ENCODE data around the gene MB. TPM values are rescaled to one million over a fixed set of nuclear protein-coding genes. Genes with fewer than 3 reads are reported as not detected.

Gene MB
- total and polyA plus RNA-seq, 2 donors = 1.1 to 3.7 TPM

GRCh38 chr22:35587896-35588295, 29.2 kb downstream of the MB start:
- no peaks in the 10 kb centered on the region for H3K4me1 ChIP-seq (ENCODE audit: control insufficient read depth in 2 of 2, insufficient read depth in 2 of 2, low read length in 2 of 2)
- 92% methylated on average over 5 of the region's 5 CpGs for WGBS
- no peak overlapping the region for H3K27ac ChIP-seq (ENCODE audit: low read depth in 1 of 2, low read length in 1 of 2)
- H3K4me3 ChIP-seq (ENCODE audit: low read length in 2 of 2) = no peak overlapping the region
- H3K9me3 ChIP-seq (ENCODE audit: control insufficient read depth in 2 of 2, insufficient read depth in 1 of 2, low read length in 1 of 2) = no peaks in the 10 kb centered on the region
- H3K36me3 ChIP-seq (ENCODE audit: control insufficient read depth in 2 of 2, insufficient read depth in 2 of 2, low read length in 1 of 2) = no peaks in the 10 kb centered on the region
- no peak for DNase-seq (ENCODE audit: low read depth in 6 of 9, low spot score in 9 of 9)
- H3K27me3 ChIP-seq (ENCODE audit: control insufficient read depth in 2 of 2, insufficient read depth in 1 of 2, low read length in 1 of 2) = no peaks in the 10 kb centered on the region

DNA sequence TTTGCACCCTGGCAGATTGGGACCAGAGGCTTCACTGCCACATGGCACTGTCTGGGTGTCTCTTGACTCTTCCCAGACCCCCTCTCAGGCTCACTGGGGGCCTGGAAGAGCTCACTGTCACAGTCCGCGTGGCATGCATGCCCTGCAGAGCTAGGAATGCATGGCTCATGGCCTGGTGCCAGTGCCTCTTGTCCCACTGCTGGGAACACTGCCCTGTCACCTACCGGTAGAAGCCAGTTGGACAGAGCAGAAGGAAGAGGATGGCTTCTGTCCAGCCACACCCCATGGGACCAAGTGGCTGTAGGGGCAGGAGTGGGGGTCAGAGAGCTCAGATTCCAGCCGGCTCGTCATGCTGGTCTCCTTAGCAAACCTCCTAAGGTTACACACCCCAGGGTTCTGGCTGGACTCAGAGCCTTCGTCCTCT, 29.7 kb downstream of the MB start:
- no peaks in the 10 kb centered on the region for H3K4me1 ChIP-seq (ENCODE audit: control insufficient read depth in 2 of 2, insufficient read depth in 2 of 2, low read length in 2 of 2)
- no peak for DNase-seq (ENCODE audit: low read depth in 6 of 9, low spot score in 9 of 9)
- no peak overlapping the region for H3K4me3 ChIP-seq (ENCODE audit: low read length in 2 of 2)
- H3K27me3 ChIP-seq (ENCODE audit: control insufficient read depth in 2 of 2, insufficient read depth in 1 of 2, low read length in 1 of 2) = no peaks in the 10 kb centered on the region
- no peaks in the 10 kb centered on the region for H3K9me3 ChIP-seq (ENCODE audit: control insufficient read depth in 2 of 2, insufficient read depth in 1 of 2, low read length in 1 of 2)
- 93% methylated on average over 6 of the region's 6 CpGs for WGBS
- H3K36me3 ChIP-seq (ENCODE audit: control insufficient read depth in 2 of 2, insufficient read depth in 2 of 2, low read length in 1 of 2) = no peaks in the 10 kb centered on the region
- H3K27ac ChIP-seq (ENCODE audit: low read depth in 1 of 2, low read length in 1 of 2) = no peak overlapping the region

- Histone ChIP-seq H3K27ac (ENCODE audit: low read depth in 1 of 2, low read length in 1 of 2) (no peak overlapping the region), H3K27me3 (ENCODE audit: control insufficient read depth in 2 of 2, insufficient read depth in 1 of 2, low read length in 1 of 2) (no peaks in the 10 kb centered on the region), H3K36me3 (ENCODE audit: control insufficient read depth in 2 of 2, insufficient read depth in 2 of 2, low read length in 1 of 2) (no peaks in the 10 kb centered on the region), H3K4me3 (ENCODE audit: low read length in 2 of 2) (no peak overlapping the region), H3K9me3 (ENCODE audit: control insufficient read depth in 2 of 2, insufficient read depth in 1 of 2, low read length in 1 of 2) (no peaks in the 10 kb centered on the region), H3K4me1 (ENCODE audit: control insufficient read depth in 2 of 2, insufficient read depth in 2 of 2, low read length in 2 of 2) (no peaks in the 10 kb centered on the region)
- no peak for DNase-seq (ENCODE audit: low read depth in 6 of 9, low spot score in 9 of 9)
Observed at GRCh38 chr22:35586771-35587170, 30.4 kb downstream of the MB start.

- Histone ChIP-seq H3K27me3 (ENCODE audit: control insufficient read depth in 2 of 2, insufficient read depth in 1 of 2, low read length in 1 of 2) (no peaks in the 10 kb centered on the region), H3K36me3 (ENCODE audit: control insufficient read depth in 2 of 2, insufficient read depth in 2 of 2, low read length in 1 of 2) (no peaks in the 10 kb centered on the region), H3K4me3 (ENCODE audit: low read length in 2 of 2) (no peak overlapping the region), H3K4me1 (ENCODE audit: control insufficient read depth in 2 of 2, insufficient read depth in 2 of 2, low read length in 2 of 2) (no peaks in the 10 kb centered on the region), H3K9me3 (ENCODE audit: control insufficient read depth in 2 of 2, insufficient read depth in 1 of 2, low read length in 1 of 2) (no peaks in the 10 kb centered on the region), H3K27ac (ENCODE audit: low read depth in 1 of 2, low read length in 1 of 2) (no peak overlapping the region)
- WGBS = 35% methylated on average over 13 of the region's 13 CpGs
- peak; percentile 24 to 73 (median 54) for DNase-seq (ENCODE audit: low read depth in 6 of 9, low spot score in 9 of 9)
Observed at GRCh38 chr22:35582861-35583670, 34.1 kb downstream of the MB start.

DNA sequence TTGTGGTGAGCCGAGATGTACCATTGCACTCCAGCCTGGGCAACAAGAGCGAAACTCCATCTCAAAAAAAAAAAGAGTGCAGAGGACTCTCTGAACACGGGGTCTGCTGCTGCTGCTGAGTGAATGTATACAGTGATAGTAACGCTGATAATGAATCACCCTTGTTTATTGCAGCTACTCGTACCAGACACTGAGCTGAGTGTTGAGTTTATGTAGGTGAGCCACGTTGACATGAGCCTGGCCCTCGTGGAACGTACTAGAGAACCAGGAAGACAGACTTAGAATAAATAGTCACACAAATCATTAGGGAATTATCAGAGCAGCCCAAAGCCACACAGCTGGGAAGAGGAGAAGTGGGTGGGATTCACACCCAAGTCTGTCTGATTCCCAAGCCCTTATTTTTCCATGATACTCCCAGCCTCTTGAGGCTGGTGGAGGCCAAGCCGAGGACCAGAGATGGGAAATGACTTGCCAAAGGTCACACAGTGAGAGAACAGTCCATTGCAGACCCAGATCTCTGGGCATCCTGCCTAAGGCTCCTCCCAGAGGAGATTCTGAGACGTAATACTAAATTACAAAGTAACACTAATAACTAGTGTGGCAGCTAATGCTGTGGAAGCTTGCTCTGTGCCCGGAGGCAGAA, 34.8 kb downstream of the MB start:
- Histone ChIP-seq H3K27me3 (ENCODE audit: control insufficient read depth in 2 of 2, insufficient read depth in 1 of 2, low read length in 1 of 2) (no peaks in the 10 kb centered on the region), H3K27ac (ENCODE audit: low read depth in 1 of 2, low read length in 1 of 2) (no peak overlapping the region), H3K36me3 (ENCODE audit: control insufficient read depth in 2 of 2, insufficient read depth in 2 of 2, low read length in 1 of 2) (no peaks in the 10 kb centered on the region), H3K9me3 (ENCODE audit: control insufficient read depth in 2 of 2, insufficient read depth in 1 of 2, low read length in 1 of 2) (no peaks in the 10 kb centered on the region), H3K4me1 (ENCODE audit: control insufficient read depth in 2 of 2, insufficient read depth in 2 of 2, low read length in 2 of 2) (no peaks in the 10 kb centered on the region), H3K4me3 (ENCODE audit: low read length in 2 of 2) (no peak overlapping the region)
- 91% methylated on average over 11 of the region's 11 CpGs for WGBS
- no peak for DNase-seq (ENCODE audit: low read depth in 6 of 9, low spot score in 9 of 9)

DNA sequence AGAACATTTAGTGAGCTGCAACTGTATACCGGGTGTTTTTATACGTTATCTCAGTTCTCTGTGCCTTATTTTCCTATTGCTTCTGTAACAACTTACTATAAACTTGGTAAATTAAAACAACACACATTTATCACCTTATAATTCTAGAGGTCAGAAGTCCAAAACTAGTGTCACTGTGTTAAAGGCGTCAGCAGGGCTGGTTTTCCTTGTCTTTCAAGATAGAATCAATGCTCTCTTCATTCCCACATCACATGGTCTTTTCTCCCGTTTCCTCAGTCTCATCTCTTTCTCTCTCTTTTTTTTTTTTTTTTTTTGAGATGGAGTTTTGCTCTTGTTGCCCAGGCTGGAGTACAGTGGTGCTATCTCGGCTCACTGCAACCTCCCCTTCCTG, 36.1 kb downstream of the MB start:
- Histone ChIP-seq H3K4me1 (ENCODE audit: control insufficient read depth in 2 of 2, insufficient read depth in 2 of 2, low read length in 2 of 2) (no peaks in the 10 kb centered on the region), H3K4me3 (ENCODE audit: low read length in 2 of 2) (no peak overlapping the region)
- 96% methylated on average over 5 of the region's 5 CpGs for WGBS

DNA sequence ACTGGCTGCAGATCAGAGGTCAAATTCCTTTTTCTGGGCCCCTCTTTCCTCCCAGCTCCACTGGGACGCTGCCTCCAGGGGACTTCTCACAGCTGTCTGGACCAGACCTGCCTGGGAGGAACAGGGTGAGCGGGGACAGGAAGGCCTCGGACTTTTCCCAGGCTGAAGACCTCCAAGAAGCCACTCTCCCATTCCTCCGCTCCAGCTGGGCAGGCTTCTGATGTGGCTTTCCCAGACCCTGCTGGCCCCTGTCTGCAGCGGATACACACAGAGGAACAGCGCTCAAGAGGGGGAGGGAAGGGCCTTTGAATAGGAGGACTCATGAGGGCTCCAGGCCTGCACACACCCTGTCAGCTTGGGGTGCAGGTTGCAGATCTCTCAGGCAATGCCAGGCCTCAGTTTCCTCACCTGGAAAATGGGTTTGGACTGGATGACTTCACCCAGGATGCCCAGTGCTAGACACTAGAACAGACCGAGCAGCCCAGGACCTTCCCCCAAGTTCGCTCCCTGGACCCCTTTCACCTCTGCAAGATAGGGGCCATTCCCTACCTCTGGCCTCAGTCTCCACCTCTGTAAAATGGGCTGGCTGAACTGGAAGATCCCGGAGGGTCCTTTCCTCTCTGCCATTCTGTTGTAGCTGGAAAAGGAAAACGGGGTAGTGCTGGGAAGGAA, 36.6 kb downstream of the MB start:
- H3K4me3 ChIP-seq (ENCODE audit: low read length in 2 of 2) = no peak overlapping the region
- H3K27ac ChIP-seq (ENCODE audit: low read depth in 1 of 2, low read length in 1 of 2) = no peak overlapping the region
- WGBS = 95% methylated on average over 10 of the region's 10 CpGs
- H3K9me3 ChIP-seq (ENCODE audit: control insufficient read depth in 2 of 2, insufficient read depth in 1 of 2, low read length in 1 of 2) = no peaks in the 10 kb centered on the region
- no peak for DNase-seq (ENCODE audit: low read depth in 6 of 9, low spot score in 9 of 9)
- no peaks in the 10 kb centered on the region for H3K36me3 ChIP-seq (ENCODE audit: control insufficient read depth in 2 of 2, insufficient read depth in 2 of 2, low read length in 1 of 2)
- H3K4me1 ChIP-seq (ENCODE audit: control insufficient read depth in 2 of 2, insufficient read depth in 2 of 2, low read length in 2 of 2) = peaks cover 0 to 1% of the 10 kb centered on the region in 2 donors
- H3K27me3 ChIP-seq (ENCODE audit: control insufficient read depth in 2 of 2, insufficient read depth in 1 of 2, low read length in 1 of 2) = no peaks in the 10 kb centered on the region

More for the DNA sequence above, 36.1 kb downstream of the MB start:
- no peaks in the 10 kb centered on the region for H3K27me3 ChIP-seq (ENCODE audit: control insufficient read depth in 2 of 2, insufficient read depth in 1 of 2, low read length in 1 of 2)
- H3K36me3 ChIP-seq (ENCODE audit: control insufficient read depth in 2 of 2, insufficient read depth in 2 of 2, low read length in 1 of 2) = no peaks in the 10 kb centered on the region
- H3K9me3 ChIP-seq (ENCODE audit: control insufficient read depth in 2 of 2, insufficient read depth in 1 of 2, low read length in 1 of 2) = no peaks in the 10 kb centered on the region
- DNase-seq (ENCODE audit: low read depth in 6 of 9, low spot score in 9 of 9) = no peak
- no peak overlapping the region for H3K27ac ChIP-seq (ENCODE audit: low read depth in 1 of 2, low read length in 1 of 2)

DNA sequence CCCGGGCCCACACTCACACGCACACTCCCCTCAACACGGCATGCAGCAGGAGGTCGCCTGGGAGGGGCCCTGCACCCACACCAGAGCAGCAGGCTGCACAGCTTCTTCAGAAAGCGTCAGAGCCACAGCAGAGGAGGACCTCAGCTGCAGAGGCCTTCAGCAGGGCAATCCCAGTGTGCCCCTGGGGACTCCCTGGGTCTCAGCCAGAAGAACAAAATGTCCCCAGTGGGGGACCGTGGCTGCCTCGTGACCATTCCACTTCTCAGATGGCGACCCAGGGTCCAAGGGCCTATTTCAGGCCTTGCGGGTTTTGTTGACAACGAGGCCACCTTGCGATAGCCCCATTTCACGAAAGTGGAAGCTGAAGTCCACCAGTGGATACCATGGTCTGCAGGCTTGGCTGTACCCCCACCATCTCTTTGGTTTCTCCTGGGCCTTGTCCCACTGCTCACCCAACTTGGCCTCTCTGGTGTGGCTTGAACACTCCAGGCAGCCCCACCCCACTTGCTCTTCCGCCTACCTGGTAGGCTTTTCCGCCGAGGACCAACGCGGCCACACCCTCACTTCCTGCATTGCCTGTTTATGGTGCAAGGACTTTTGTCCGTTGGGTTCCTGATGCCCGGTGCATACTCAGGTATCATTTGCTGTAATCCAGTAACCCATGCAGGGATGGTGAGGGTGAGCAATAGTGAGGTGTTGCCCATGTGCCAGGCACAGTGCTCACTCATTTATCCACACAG, 38.1 kb downstream of the MB start:
- Histone ChIP-seq H3K9me3 (ENCODE audit: control insufficient read depth in 2 of 2, insufficient read depth in 1 of 2, low read length in 1 of 2) (no peaks in the 10 kb centered on the region), H3K27ac (ENCODE audit: low read depth in 1 of 2, low read length in 1 of 2) (no peak overlapping the region), H3K27me3 (ENCODE audit: control insufficient read depth in 2 of 2, insufficient read depth in 1 of 2, low read length in 1 of 2) (peaks cover 0 to 2% of the 10 kb centered on the region in 2 donors), H3K4me1 (ENCODE audit: control insufficient read depth in 2 of 2, insufficient read depth in 2 of 2, low read length in 2 of 2) (peaks cover 0 to 8% of the 10 kb centered on the region in 2 donors), H3K4me3 (ENCODE audit: low read length in 2 of 2) (no peak overlapping the region), H3K36me3 (ENCODE audit: control insufficient read depth in 2 of 2, insufficient read depth in 2 of 2, low read length in 1 of 2) (no peaks in the 10 kb centered on the region)
- WGBS = 95% methylated on average over 19 of the region's 19 CpGs
- DNase-seq (ENCODE audit: low read depth in 6 of 9, low spot score in 9 of 9) = no peak
